Measurements from ENCODE around the gene ITGA11. TPM values are rescaled to one million over a fixed set of nuclear protein-coding genes. Genes with fewer than 3 reads are reported as not detected.

The ITGA11 gene
- total and polyA plus RNA-seq, 2 donors (not counting 1 experiment from before 2014, with no cell fraction given) = not detected

DNA sequence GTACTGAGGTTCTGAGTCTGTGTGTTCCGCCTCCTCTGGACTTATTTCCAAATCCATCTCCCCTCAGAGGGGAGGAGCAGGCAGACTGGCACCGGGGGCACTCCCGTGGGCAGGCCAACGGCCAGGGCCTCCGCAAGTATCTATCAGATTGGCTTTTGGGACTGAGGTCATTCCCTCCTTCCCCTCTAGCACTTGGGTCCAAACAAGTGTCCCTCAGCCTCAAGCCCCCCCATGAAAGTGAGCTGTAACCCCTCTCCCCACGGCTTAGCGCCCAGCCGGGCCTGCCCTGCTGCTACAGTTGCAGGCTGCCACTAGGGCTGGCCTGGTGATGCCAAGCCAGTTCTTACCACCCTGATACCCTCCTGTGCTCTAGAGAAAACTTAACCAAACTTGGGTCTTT, 17.4 kb downstream of the ITGA11 start:
- no peaks in the 10 kb centered on the region for H3K9me3 Mint-ChIP-seq (ENCODE audit: insufficient read depth)

GRCh38 chr15:68414206-68414555, 17.8 kb downstream of the ITGA11 start:
- ChIA-PET CTCF (no interaction called here), POLR2A (no interaction called here)
- no peak for TF ChIP-seq EZH2 (IDR thresholded peaks at IDR 0.05; ENCODE audit: borderline replicate concordance, insufficient read depth, low read depth, low read length, poor library complexity, severe bottlenecking)
- TF ChIP-seq, protein P1, sequence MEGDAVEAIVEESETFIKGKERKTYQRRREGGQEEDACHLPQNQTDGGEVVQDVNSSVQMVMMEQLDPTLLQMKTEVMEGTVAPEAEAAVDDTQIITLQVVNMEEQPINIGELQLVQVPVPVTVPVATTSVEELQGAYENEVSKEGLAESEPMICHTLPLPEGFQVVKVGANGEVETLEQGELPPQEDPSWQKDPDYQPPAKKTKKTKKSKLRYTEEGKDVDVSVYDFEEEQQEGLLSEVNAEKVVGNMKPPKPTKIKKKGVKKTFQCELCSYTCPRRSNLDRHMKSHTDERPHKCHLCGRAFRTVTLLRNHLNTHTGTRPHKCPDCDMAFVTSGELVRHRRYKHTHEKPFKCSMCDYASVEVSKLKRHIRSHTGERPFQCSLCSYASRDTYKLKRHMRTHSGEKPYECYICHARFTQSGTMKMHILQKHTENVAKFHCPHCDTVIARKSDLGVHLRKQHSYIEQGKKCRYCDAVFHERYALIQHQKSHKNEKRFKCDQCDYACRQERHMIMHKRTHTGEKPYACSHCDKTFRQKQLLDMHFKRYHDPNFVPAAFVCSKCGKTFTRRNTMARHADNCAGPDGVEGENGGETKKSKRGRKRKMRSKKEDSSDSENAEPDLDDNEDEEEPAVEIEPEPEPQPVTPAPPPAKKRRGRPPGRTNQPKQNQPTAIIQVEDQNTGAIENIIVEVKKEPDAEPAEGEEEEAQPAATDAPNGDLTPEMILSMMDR (IDR thresholded peaks at IDR 0.05) = no peak
- no peaks in the 10 kb centered on the region for H3K4me1 Mint-ChIP-seq
- no peaks in the 10 kb centered on the region for H3K9me3 Mint-ChIP-seq (ENCODE audit: insufficient read depth)
- H3K27me3 Mint-ChIP-seq = peaks cover 3% of the 10 kb centered on the region
- WGBS (ENCODE audit: insufficient coverage) = 81% methylated on average over 2 of the region's 3 CpGs
- Histone ChIP-seq H3K4me2 (replicated peaks; ENCODE audit: low read depth, low read length, poor library complexity, severe bottlenecking) (no peak overlapping the region), H3K27me3 (replicated peaks in 1 of 4; ENCODE audit: control extremely low read depth in 1 of 4, control insufficient read depth in 3 of 4, insufficient read depth in 4 of 4, low read length in 3 of 4) (no peaks in the 10 kb centered on the region), H4K20me1 (ENCODE audit: control insufficient read depth, insufficient read depth, low read length, poor library complexity, severe bottlenecking) (no peaks in the 10 kb centered on the region), H2AFZ (ENCODE audit: insufficient read depth, low read depth, low read length, poor library complexity, severe bottlenecking) (no peak overlapping the region), H3K4me3 (ENCODE audit: control extremely low read depth in 1 of 5, extremely low read depth in 1 of 5, insufficient read depth in 1 of 5, low read depth in 2 of 5, low read length in 4 of 5) (no peak overlapping the region), H3K4me1 (ENCODE audit: control insufficient read depth in 2 of 2, insufficient read depth in 2 of 2, low read length in 2 of 2) (no peaks in the 10 kb centered on the region), H3K9ac (ENCODE audit: low read length) (no peak overlapping the region), H3K36me3 (replicated peaks in 1 of 2; ENCODE audit: control extremely low read depth in 1 of 2, control insufficient read depth in 1 of 2, extremely low read depth in 1 of 2, insufficient read depth in 2 of 2, low read length in 1 of 2) (no peaks in the 10 kb centered on the region), H3K79me2 (ENCODE audit: control insufficient read depth, insufficient read depth, low read length) (no peaks in the 10 kb centered on the region), H3K27ac (ENCODE audit: low read length in 2 of 2) (no peak overlapping the region), H3K9me3 (ENCODE audit: control extremely low read depth in 1 of 3, control insufficient read depth in 2 of 3, insufficient read depth in 1 of 3, low read length in 2 of 3) (no peaks in the 10 kb centered on the region)
- ATAC-seq (ENCODE audit: low read depth) (no peak), DNase-seq (no peak)
- H3K27ac Mint-ChIP-seq = no peak overlapping the region
- no peak overlapping the region for H3K4me3 Mint-ChIP-seq
- intact Hi-C loops (cut with micrococcal nuclease) = no loop called here

More for the DNA sequence above, 17.4 kb downstream of the ITGA11 start:
- no peaks in the 10 kb centered on the region for H3K79me2 ChIP-seq (ENCODE audit: control insufficient read depth, insufficient read depth, low read length)
- no peak overlapping the region for H3K4me2 ChIP-seq (replicated peaks; ENCODE audit: low read depth, low read length, poor library complexity, severe bottlenecking)
- H3K9ac ChIP-seq (ENCODE audit: low read length) = no peak overlapping the region
- no peaks in the 10 kb centered on the region for H3K4me1 ChIP-seq (ENCODE audit: control insufficient read depth in 2 of 2, insufficient read depth in 2 of 2, low read length in 2 of 2)
- ChIA-PET POLR2A (no interaction called here), CTCF (no interaction called here)
- no peaks in the 10 kb centered on the region for H3K27me3 ChIP-seq (replicated peaks in 1 of 4; ENCODE audit: control extremely low read depth in 1 of 4, control insufficient read depth in 3 of 4, insufficient read depth in 4 of 4, low read length in 3 of 4)
- Mint-ChIP-seq H3K27ac (no peak overlapping the region), H3K27me3 (peaks cover 3% of the 10 kb centered on the region), H3K4me3 (no peak overlapping the region), H3K4me1 (no peaks in the 10 kb centered on the region)
- 96% methylated on average over 7 of the region's 8 CpGs for WGBS (ENCODE audit: insufficient coverage)
- intact Hi-C loops (cut with micrococcal nuclease) = no loop called here
- H2AFZ ChIP-seq (ENCODE audit: insufficient read depth, low read depth, low read length, poor library complexity, severe bottlenecking) = no peak overlapping the region
- TF ChIP-seq, protein P1 (IDR thresholded peaks at IDR 0.05) = no peak
- TF ChIP-seq EZH2 (IDR thresholded peaks at IDR 0.05; ENCODE audit: borderline replicate concordance, insufficient read depth, low read depth, low read length, poor library complexity, severe bottlenecking) = no peak
- ATAC-seq (ENCODE audit: low read depth) (no peak), DNase-seq (no peak)
- no peak overlapping the region for H3K27ac ChIP-seq (ENCODE audit: low read length in 2 of 2)
- no peaks in the 10 kb centered on the region for H4K20me1 ChIP-seq (ENCODE audit: control insufficient read depth, insufficient read depth, low read length, poor library complexity, severe bottlenecking)
- H3K9me3 ChIP-seq (ENCODE audit: control extremely low read depth in 1 of 3, control insufficient read depth in 2 of 3, insufficient read depth in 1 of 3, low read length in 2 of 3) = no peaks in the 10 kb centered on the region
- H3K4me3 ChIP-seq (ENCODE audit: control extremely low read depth in 1 of 5, extremely low read depth in 1 of 5, insufficient read depth in 1 of 5, low read depth in 2 of 5, low read length in 4 of 5) = no peak overlapping the region
- no peaks in the 10 kb centered on the region for H3K36me3 ChIP-seq (replicated peaks in 1 of 2; ENCODE audit: control extremely low read depth in 1 of 2, control insufficient read depth in 1 of 2, extremely low read depth in 1 of 2, insufficient read depth in 2 of 2, low read length in 1 of 2)
